Left lung (tissue), 10 donors: ENCODE results near the gene MAPK8. TPM values are rescaled to one million over a fixed set of nuclear protein-coding genes. Genes with fewer than 3 reads are reported as not detected.

ENCODE experiments used
- ATAC-seq: fragments of 200-7000 bp; cut with Tn5 transposase; one replicate; pipeline ENCODE4 v1.9.1; 2020; ENCODE audit warnings: moderate library complexity
- DNase-seq, 4 donors: peaks; one replicate each; pipeline ENCODE4 v3.0.0-alpha.2; 2013 to 2020
- H3K27ac ChIP-seq, 2 donors: fragments of 200-600 bp; sonication (generic) in 1 of 2; one replicate each; pipeline versions ENCODE4 v1.5.0 to v1.8.0; 2020 to 2021
- H3K27me3 ChIP-seq, 2 donors: fragments of 200-600 bp; sonication (generic) in 1 of 2; one replicate each; pipeline versions ENCODE4 v1.5.0 to v1.8.0; 2020 to 2021
- H3K36me3 ChIP-seq, 2 donors: fragments of 200-600 bp; sonication (generic) in 1 of 2; one replicate each; pipeline versions ENCODE4 v1.5.0 to v1.8.0; 2020 to 2021
- H3K4me1 ChIP-seq, 2 donors: fragments of 200-600 bp; one replicate each; pipeline ENCODE4 v1.8.0; 2021
- H3K4me3 ChIP-seq, 2 donors: fragments of 200-600 bp; sonication (generic) in 1 of 2; one replicate each; pipeline versions ENCODE4 v1.5.0 to v1.8.0; 2020 to 2021; ENCODE audit warnings: mild to moderate bottlenecking in 1 of 2
- H3K9me3 ChIP-seq, 2 donors: fragments of 200-600 bp; sonication (generic) in 1 of 2; one replicate each; pipeline versions ENCODE4 v1.5.0 to v1.8.0; 2020 to 2021
- intact Hi-C, 2 donors: fragments of 100-400 bp; cut with DNase I; formaldehyde crosslinking; loops; one replicate each; pipeline versions ENCODE4 v1.11.2 to v1.14.2; 2022
- polyA plus RNA-seq, 6 donors: library from polyadenylated mRNA; unstranded; fragments of 120-200 nt; gene quantifications; one replicate each; pipeline ENCODE4 v1.2.1, GENCODE V29; 2013; ENCODE audit not compliant: insufficient read length in 6 of 6
- total RNA-seq, 2 donors: library from RNA; stranded (reverse); fragmentation: NEBNext Ultra II Directional; extraction: Animal tissue kit (Norgen Biotek cat#: 25700); gene quantifications; one replicate each; pipeline ENCODE4 v1.2.1, GENCODE V29; 2021
- TF ChIP-seq, protein P1 (sequence below), 2 donors: fragments of 200-600 bp; sonication (generic) in 1 of 2; IDR thresholded peaks; one replicate each; pipeline versions ENCODE4 v1.5.0 to v1.8.0; 2021; ENCODE audit warnings: antibody characterized with exemption in 2 of 2
- donor health status: DM: no; HTN: yes; CAD: no.
- donor health status: DM: no; HTN: no; CAD: no.

MAPK8 gene
- total and polyA plus RNA-seq, 8 donors = 31.3 to 81.8 (median 71.7) TPM

DNA sequence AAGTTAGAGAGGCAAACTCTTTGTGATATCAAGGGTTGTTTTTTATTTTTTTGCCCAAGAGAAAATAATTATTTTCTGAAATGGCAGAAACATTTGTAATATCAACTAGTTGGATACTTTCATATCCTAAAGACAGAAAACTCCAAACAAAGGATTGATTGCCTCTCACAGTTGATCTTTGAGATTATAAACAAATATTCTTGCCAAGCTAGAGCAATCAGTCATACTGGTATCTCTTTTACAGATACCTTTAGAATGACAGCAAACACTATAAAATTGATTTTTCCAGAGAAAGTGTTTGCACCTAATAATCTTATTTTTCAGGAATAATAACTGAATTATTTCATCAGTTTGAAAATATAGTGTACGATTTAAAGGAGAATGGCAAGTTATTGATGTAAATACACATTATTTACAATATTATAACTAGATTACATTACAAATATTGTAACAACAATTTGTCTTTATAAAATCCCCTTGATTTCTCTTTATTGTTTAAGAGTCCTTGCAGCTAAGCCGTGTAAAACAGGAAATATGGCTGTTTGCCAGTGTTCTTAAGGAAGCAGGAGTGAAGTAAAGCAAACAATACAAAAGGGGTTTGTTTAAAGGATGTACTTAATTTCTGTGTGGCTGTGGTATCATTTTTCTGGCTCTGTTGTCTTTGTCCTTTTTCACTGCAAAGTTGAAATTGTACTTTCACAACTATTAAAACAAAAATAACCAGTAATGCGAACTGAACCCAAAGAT, 58.4 kb downstream of the MAPK8 start:
- intact Hi-C loops = loop anchor here in 1 of 2 donors (5.0 kb wide), 1 partner anchor 292 kb away; no protein-coding TSS in a partner anchor
- Histone ChIP-seq H3K27ac (no peak overlapping the region), H3K9me3 (no peaks in the 10 kb centered on the region), H3K4me1 (peaks cover 11 to 30% of the 10 kb centered on the region in 2 donors), H3K4me3 (no peak overlapping the region), H3K36me3 (no peaks in the 10 kb centered on the region), H3K27me3 (no peaks in the 10 kb centered on the region)
- DNase-seq (peak in 1 of 4 donors; percentile 63), ATAC-seq (peak; percentile 66)
- TF ChIP-seq, protein P1, sequence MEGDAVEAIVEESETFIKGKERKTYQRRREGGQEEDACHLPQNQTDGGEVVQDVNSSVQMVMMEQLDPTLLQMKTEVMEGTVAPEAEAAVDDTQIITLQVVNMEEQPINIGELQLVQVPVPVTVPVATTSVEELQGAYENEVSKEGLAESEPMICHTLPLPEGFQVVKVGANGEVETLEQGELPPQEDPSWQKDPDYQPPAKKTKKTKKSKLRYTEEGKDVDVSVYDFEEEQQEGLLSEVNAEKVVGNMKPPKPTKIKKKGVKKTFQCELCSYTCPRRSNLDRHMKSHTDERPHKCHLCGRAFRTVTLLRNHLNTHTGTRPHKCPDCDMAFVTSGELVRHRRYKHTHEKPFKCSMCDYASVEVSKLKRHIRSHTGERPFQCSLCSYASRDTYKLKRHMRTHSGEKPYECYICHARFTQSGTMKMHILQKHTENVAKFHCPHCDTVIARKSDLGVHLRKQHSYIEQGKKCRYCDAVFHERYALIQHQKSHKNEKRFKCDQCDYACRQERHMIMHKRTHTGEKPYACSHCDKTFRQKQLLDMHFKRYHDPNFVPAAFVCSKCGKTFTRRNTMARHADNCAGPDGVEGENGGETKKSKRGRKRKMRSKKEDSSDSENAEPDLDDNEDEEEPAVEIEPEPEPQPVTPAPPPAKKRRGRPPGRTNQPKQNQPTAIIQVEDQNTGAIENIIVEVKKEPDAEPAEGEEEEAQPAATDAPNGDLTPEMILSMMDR (IDR thresholded peaks at IDR 0.05) = no peak

DNA sequence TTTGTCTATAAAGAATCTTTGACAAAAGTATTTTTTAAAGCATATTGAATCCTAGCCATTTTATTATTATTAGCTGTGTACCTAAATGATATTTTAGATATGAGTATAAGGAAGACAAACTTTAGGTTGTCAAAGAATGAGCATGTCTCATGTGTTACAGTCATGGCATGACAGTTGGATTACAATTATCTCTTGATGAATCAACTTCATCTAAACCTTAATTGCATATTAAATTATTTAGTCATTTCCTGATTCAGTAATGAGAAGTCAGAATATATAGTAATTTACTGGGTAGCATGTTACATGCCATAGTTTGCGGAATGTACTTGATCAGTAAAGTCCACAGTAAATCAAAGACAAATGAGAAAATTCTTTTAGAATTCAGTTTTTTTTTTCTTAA, 59.2 kb downstream of the MAPK8 start:
- Histone ChIP-seq H3K4me3 (no peak overlapping the region), H3K27me3 (no peaks in the 10 kb centered on the region), H3K9me3 (no peaks in the 10 kb centered on the region), H3K4me1 (peaks cover 11 to 30% of the 10 kb centered on the region in 2 donors), H3K27ac (no peak overlapping the region), H3K36me3 (no peaks in the 10 kb centered on the region)
- ATAC-seq (no peak), DNase-seq (no peak)
- intact Hi-C loops = no loop called here
- TF ChIP-seq, protein P1 (IDR thresholded peaks at IDR 0.05) = no peak

GRCh38 chr10:48366261-48366660, 59.8 kb downstream of the MAPK8 start:
- intact Hi-C loops = no loop called here

DNA sequence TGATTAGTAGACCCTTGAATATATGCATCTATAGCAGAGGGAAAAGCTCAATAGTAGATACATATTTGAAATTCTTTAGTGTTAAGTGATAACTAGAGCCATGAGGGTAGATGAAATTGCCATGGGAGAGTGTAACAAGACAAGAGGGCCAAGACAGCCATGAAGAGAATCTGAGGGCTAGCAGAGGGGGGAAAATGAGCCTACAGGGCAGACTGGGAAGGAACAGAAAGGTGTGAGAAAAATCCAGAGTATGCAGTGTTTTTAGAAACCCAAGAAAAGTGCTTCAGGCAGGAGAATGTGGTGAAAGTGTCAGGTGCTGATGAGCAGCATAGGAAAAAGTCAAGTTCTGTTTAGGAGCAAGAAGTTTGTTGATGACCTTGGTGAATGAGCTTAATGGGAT, 63.0 kb downstream of the MAPK8 start:
- TF ChIP-seq, protein P1 (IDR thresholded peaks at IDR 0.05) = no peak
- ATAC-seq = no peak
- intact Hi-C loops = no loop called here

More at GRCh38 chr10:48366261-48366660, 59.8 kb downstream of the MAPK8 start:
- no peak overlapping the region for H3K27ac ChIP-seq
- no peaks in the 10 kb centered on the region for H3K9me3 ChIP-seq
- no peak overlapping the region for H3K4me3 ChIP-seq
- TF ChIP-seq, protein P1 (IDR thresholded peaks at IDR 0.05) = no peak
- no peaks in the 10 kb centered on the region for H3K27me3 ChIP-seq
- no peaks in the 10 kb centered on the region for H3K36me3 ChIP-seq
- ATAC-seq (no peak), DNase-seq (no peak)
- peaks cover 11 to 30% of the 10 kb centered on the region in 2 donors for H3K4me1 ChIP-seq

DNA sequence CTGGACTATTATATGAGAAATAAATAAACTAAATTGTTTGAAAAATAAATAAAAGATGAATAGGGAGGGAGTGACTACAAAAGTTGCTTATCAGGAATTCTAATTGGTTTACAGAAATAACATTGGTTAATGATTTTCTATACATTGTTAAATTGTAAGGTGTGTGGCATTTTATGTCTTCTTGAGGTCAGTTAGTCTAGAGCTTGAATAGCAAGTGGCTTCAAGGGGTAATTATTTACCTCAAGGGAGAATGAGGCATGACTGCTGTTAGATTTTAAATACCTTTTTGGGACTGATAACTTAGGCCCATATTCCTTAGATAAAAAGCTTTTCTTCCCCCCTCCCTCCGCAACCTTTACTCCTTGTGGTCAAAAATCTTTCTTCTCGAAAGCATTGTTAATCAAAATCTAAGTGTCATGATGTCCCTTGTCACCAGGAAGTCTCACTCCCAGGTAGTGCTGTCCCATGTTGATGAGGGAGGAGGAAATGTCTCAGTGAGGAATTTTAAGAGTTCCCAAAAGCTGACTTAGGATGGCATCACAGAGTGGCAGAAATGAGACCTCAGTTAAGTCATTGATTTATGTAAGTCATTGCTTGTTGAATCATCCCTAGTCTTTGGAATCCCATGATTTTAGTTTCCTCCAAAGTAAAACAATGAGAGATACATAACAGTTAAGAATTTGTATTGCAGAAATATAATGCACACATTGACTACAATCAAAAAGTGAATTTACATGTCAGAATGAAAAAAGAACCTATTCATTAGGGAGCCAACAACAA, 71.5 kb downstream of the MAPK8 start:
- H3K27me3 ChIP-seq = no peaks in the 10 kb centered on the region
- no peak for DNase-seq
- H3K36me3 ChIP-seq = no peaks in the 10 kb centered on the region
- intact Hi-C loops = no loop called here
- no peak overlapping the region for H3K4me3 ChIP-seq
- TF ChIP-seq, protein P1 (IDR thresholded peaks at IDR 0.05) = no peak
- H3K27ac ChIP-seq = no peak overlapping the region
- no peaks in the 10 kb centered on the region for H3K4me1 ChIP-seq
- H3K9me3 ChIP-seq = peaks cover 0 to 28% of the 10 kb centered on the region in 2 donors
- no peak for ATAC-seq

More for the DNA sequence above, 63.0 kb downstream of the MAPK8 start:
- Histone ChIP-seq H3K36me3 (no peaks in the 10 kb centered on the region), H3K27me3 (no peaks in the 10 kb centered on the region), H3K4me1 (peaks cover 11 to 17% of the 10 kb centered on the region in 2 donors), H3K4me3 (no peak overlapping the region), H3K9me3 (no peaks in the 10 kb centered on the region), H3K27ac (no peak overlapping the region)
- no peak for DNase-seq
